Lung (tissue), 12 donors: ENCODE measurements around the gene RAB22A. TPM values are rescaled to one million over a fixed set of nuclear protein-coding genes. Genes with fewer than 3 reads are reported as not detected.
"Not testable (repeated sequence)": the region's sequence is repeated elsewhere in the genome, so short reads cannot be mapped to it uniquely, and the experiment has no call there.

Source experiments
- ATAC-seq: fragments of 200-7000 bp; cut with Tn5 transposase; one replicate; pipeline ENCODE4 v1.9.1; 2020; ENCODE audit warnings: moderate number of reproducible peaks; ENCODE audit not compliant: insufficient read depth, low FRiP score
- DNase-seq, 3 donors: peaks; one replicate each; pipeline ENCODE4 v3.0.0-alpha.2; 2013 to 2017
- H3K27ac ChIP-seq, 2 donors: one replicate each; pipeline ENCODE4 v1.5.1; 2013; ENCODE audit warnings: mild to moderate bottlenecking in 2 of 2, moderate library complexity in 2 of 2, control low read depth in 1 of 2, inconsistent platforms in 1 of 2, low read depth in 1 of 2, low read length in 1 of 2
- H3K27me3 ChIP-seq, 3 donors: one replicate each; pipeline ENCODE4 v1.5.1; 2013; ENCODE audit warnings: low read length in 2 of 3; ENCODE audit not compliant: control insufficient read depth in 3 of 3, insufficient read depth in 3 of 3
- H3K36me3 ChIP-seq, 4 donors: one replicate each; pipeline ENCODE4 v1.5.1; 2013; ENCODE audit warnings: low read length in 4 of 4, mild to moderate bottlenecking in 1 of 4, moderate library complexity in 1 of 4; ENCODE audit not compliant: control insufficient read depth in 4 of 4, insufficient read depth in 4 of 4
- H3K4me1 ChIP-seq, 5 donors: one replicate each; pipeline ENCODE4 v1.5.1; 2013; ENCODE audit warnings: low read length in 5 of 5, mild to moderate bottlenecking in 2 of 5, moderate library complexity in 1 of 5; ENCODE audit not compliant: control insufficient read depth in 5 of 5, insufficient read depth in 5 of 5
- H3K4me3 ChIP-seq: one replicate; pipeline ENCODE4 v1.5.1; 2013; ENCODE audit warnings: mild to moderate bottlenecking, control low read depth, moderate library complexity
- H3K9ac ChIP-seq, 2 donors: one replicate each; pipeline ENCODE4 v1.5.1; 2013; ENCODE audit warnings: low read length in 2 of 2, control low read depth in 1 of 2; ENCODE audit not compliant: insufficient read depth in 1 of 2
- H3K9me3 ChIP-seq, 4 donors: one replicate each; pipeline ENCODE4 v1.5.1; 2013; ENCODE audit warnings: low read length in 3 of 4, mild to moderate bottlenecking in 1 of 4, moderate library complexity in 1 of 4; ENCODE audit not compliant: control insufficient read depth in 4 of 4, insufficient read depth in 3 of 4
- WGBS, 2 donors: extraction: QIAGEN DNeasy Blood & Tissue Kit; methylation state at CpG; one replicate each; pipeline ENCODE4 v1.1.7; 2013; 5-methylcytosine and 5-hydroxymethylcytosine counted together
- polyA plus RNA-seq, 2 donors: library from polyadenylated mRNA; stranded (reverse); fragments of 200-250 nt; gene quantifications; one replicate each; pipeline ENCODE4 v1.2.1, GENCODE V29; 2013
- total RNA-seq, 2 donors: library from RNA; depleted of rRNA in 1 of 2; stranded (reverse); fragments of >200 nt in 1 of 2; gene quantifications; one replicate each; pipeline ENCODE4 v1.2.1, GENCODE V29; 2014 to 2021
- TF ChIP-seq, protein P1 (sequence below): IDR thresholded peaks from 2 replicates; pipeline ENCODE4 v1.5.1; 2012; ENCODE audit warnings: mild to moderate bottlenecking; ENCODE audit errors: control extremely low read depth, extremely low read depth
- donor health status: control.
- donor health status: control.
- donor health status: Bipolar disorder and iron deficiency.
- donor health status: healthy.
- donor health status: DM: yes; HTN: yes; CAD: no.

RAB22A gene
- total and polyA plus RNA-seq, 4 donors, result 6.0 to 25.1 (median 12.8) TPM

GRCh38 chr20:58407966-58408557 lies 98.5 kb downstream of the RAB22A start:
- ATAC-seq, result no peak
- Histone ChIP-seq H3K9me3 (no peaks in the 10 kb centered on the region), H3K4me3 (no peak overlapping the region), H3K36me3 (peaks cover 0 to 2% (median 0%) of the 10 kb centered on the region in 4 donors), H3K27me3 (no peaks in the 10 kb centered on the region), H3K9ac (no peak overlapping the region), H3K4me1 (peaks cover 0 to 25% (median 2%) of the 10 kb centered on the region in 5 donors), H3K27ac (no peak overlapping the region)
- DNase-seq, result no peak
- TF ChIP-seq, protein P1, sequence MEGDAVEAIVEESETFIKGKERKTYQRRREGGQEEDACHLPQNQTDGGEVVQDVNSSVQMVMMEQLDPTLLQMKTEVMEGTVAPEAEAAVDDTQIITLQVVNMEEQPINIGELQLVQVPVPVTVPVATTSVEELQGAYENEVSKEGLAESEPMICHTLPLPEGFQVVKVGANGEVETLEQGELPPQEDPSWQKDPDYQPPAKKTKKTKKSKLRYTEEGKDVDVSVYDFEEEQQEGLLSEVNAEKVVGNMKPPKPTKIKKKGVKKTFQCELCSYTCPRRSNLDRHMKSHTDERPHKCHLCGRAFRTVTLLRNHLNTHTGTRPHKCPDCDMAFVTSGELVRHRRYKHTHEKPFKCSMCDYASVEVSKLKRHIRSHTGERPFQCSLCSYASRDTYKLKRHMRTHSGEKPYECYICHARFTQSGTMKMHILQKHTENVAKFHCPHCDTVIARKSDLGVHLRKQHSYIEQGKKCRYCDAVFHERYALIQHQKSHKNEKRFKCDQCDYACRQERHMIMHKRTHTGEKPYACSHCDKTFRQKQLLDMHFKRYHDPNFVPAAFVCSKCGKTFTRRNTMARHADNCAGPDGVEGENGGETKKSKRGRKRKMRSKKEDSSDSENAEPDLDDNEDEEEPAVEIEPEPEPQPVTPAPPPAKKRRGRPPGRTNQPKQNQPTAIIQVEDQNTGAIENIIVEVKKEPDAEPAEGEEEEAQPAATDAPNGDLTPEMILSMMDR, result no peak
- 48 to 49% methylated on average over 2 of the region's 2 CpGs for WGBS, 2 donors

DNA sequence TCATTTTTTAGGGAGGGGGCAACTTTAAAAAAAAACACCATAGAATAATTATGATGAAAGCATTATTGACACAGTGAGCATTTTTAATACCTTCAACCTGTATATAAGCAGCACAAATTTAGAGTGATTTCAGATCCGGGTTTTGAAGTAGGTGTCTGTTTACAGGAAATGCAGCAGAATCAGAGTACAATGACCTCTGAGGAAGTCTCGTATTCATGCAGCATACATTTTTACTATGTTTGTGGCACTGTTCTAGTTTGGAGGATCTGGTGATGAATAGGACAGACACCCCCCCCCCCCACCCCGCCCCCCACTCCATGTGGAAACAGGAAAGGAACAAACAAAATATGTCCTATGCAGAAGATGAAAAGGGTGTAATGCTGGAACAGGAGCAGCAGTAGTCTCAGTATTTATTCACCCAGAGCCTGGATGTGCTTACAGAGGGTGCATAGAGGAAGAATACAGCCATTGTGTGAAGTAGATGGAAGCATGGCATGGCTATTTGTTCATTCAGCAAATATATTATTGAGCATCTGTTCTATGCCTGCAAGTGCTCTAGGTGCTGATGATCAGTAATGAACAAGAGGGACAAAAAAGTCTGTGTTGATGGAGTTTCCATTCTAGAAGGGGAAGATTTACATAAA lies 99.2 kb downstream of the RAB22A start:
- Histone ChIP-seq H3K9ac (no peak overlapping the region), H3K27ac (no peak overlapping the region), H3K4me3 (no peak overlapping the region), H3K4me1 (peaks cover 0 to 25% (median under 1%) of the 10 kb centered on the region in 5 donors), H3K36me3 (no peaks in the 10 kb centered on the region), H3K27me3 (no peaks in the 10 kb centered on the region), H3K9me3 (no peaks in the 10 kb centered on the region)
- 29 to 38% methylated on average over 3 of the region's 3 CpGs for WGBS, 2 donors
- DNase-seq (no peak), ATAC-seq (no peak)
- TF ChIP-seq, protein P1, result no peak

DNA sequence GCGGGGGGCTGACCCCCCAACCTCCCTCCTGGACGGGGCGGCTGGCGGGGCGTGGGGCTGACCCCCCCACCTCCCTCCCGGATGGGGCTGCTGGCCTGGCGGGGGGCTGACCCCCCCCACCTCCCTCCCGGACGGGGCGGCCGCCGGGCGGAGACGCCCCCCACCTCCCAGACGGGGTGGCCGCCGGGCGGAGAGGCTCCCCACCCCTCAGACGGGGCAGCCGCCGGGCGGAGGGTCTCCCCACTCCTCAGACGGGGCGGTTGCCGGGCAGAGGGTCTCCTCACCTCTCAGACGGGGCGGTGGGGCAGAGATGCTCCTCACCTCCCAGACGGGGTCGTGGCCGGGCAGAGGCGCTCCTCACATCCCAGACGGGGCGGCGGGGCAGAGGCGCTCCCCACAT lies 104.7 kb downstream of the RAB22A start:
- H3K9ac ChIP-seq, H3K27me3 ChIP-seq, H3K4me3 ChIP-seq, H3K9me3 ChIP-seq, DNase-seq, H3K36me3 ChIP-seq, ATAC-seq, H3K27ac ChIP-seq: not testable (repeated sequence)
- 96 to 100% methylated on average over 4 to 34 of the region's 35 CpGs for WGBS, 2 donors
- H3K4me1 ChIP-seq, result peaks cover 0 to 11% (median 0%) of the 10 kb centered on the region in 5 donors

- peaks cover 5 to 10% (median 6%) of the 10 kb centered on the region in 4 donors for H3K36me3 ChIP-seq
- H3K27ac ChIP-seq, ATAC-seq, H3K4me3 ChIP-seq, DNase-seq, H3K27me3 ChIP-seq, H3K9me3 ChIP-seq, H3K9ac ChIP-seq: not testable (repeated sequence)
- H3K4me1 ChIP-seq, result peaks cover 0 to 11% (median 0%) of the 10 kb centered on the region in 5 donors
- WGBS, 2 donors, result 95 to 98% methylated on average over 19 to 26 of the region's 26 CpGs
These were observed 105.3 kb downstream of the RAB22A start for GRCh38 chr20:58414786-58415185.
